ENCODE measurements around the gene TBPL2. TPM values are rescaled to one million over a fixed set of nuclear protein-coding genes. Genes with fewer than 3 reads are reported as not detected.
"Not testable (repeated sequence)": the region's sequence is repeated elsewhere in the genome, so short reads cannot be mapped to it uniquely, and the experiment has no call there.

Gene TBPL2
- total RNA-seq, 1 donor from 2014 or later = not detected

DNA sequence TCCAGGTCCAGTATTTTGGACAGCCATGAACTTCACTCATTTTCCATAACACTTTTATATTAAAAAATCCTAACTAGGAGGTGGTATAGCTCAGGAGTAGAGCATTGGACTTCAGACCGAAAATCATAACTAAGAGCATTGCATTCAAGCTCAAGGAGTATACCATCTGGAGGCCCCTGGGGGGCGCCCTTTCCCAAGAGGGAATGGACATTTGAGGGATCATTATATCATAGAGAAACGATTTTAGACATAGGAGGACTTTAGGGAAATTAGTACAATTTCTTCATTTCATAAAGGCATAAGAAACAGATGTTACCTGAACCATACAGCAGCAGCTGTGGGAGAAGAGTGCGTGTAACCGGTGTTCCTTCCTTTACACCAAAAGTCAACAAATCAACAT is 23.6 kb downstream of the TBPL2 start:
- intact Hi-C loops (cut with DNase I) = no loop called here
- no peak for ATAC-seq
- DNase-seq (ENCODE audit: missing footprints) = no peak

GRCh38 chr14:55414551-55414950 is 25.9 kb downstream of the TBPL2 start:
- no peak for ATAC-seq

DNA sequence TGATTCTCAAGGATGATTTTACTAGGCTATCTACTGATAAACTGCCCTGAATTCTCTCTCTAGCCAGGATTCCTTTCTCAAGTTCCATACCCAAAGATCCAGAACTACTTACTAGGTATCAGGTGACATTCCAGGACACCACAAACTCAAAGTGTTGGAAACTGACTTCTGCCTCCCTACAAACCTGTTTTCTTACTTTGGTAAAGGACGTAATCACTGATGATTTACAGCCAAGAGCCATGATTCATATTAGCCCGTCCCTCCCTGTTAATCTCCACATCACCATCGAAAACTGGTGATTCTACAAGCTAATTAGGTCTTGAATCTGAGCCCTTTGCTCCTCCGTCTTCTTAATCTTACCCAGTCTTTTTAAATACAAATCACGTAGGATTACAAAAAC is 27.7 kb downstream of the TBPL2 start:
- intact Hi-C loops (cut with DNase I) = loop anchor here (5.0 kb wide), 1 partner anchor 140 kb away; the partner anchor contains the start of gene FBXO34
- ATAC-seq = no peak
- no peak for DNase-seq (ENCODE audit: missing footprints)

More at GRCh38 chr14:55414551-55414950, 25.9 kb downstream of the TBPL2 start:
- intact Hi-C loops (cut with DNase I) = loop anchor here (5.0 kb wide), 1 partner anchor 142 kb away; the partner anchor contains the start of gene FBXO34
- no peak for DNase-seq (ENCODE audit: missing footprints)

GRCh38 chr14:55411426-55412389 is 28.7 kb downstream of the TBPL2 start, which contains the start of gene ATG14:
Gene ATG14, minus strand, starts transcription at chr14:55411830. Its CDS starts 8 bp downstream, at chr14:55411822.
- intact Hi-C loops (cut with DNase I) = loop anchor here (5.0 kb wide), 1 partner anchor 139 kb away; the partner anchor contains the start of gene FBXO34
- ATAC-seq (peak; percentile 99), DNase-seq (ENCODE audit: missing footprints) (peak; percentile 90)

- ATAC-seq (peak; percentile 3), DNase-seq (ENCODE audit: missing footprints) (no peak)
- intact Hi-C loops (cut with DNase I) = loop anchor here (5.0 kb wide), 1 partner anchor 139 kb away; the partner anchor contains the start of gene FBXO34
Measured at GRCh38 chr14:55410876-55411275, 29.5 kb downstream of the TBPL2 start.

DNA sequence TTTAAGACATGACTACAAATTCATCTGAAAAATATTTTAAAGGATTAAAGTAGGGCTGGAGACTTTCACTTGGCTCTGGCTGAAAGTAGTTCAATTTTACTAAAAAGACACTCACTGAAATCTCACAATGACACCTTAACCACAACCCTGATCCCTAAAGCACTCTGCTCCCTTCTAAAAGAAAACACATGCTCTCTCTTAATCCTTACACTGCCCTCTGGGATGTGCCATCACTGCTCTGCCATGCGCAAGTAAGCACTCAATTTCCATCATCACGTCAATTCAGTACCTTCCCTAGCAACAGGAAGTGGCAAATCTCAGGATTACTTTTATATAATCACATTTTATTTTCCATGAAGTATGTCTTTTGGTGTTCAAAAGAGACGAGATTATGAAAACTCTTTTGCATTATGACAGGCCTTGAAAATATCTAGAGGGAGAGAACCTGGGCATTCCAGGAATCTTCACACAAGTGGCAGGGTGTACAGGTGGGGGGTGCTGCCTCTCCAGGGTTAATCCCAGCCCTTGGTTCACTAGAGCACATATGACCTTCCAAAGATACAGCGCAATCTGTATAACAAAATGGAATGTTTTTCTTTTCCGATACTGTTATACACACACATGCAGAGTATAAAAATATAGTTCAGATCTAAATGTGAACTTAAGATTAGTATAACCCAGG is 36.1 kb downstream of the TBPL2 start:
- ATAC-seq = peak; percentile 42
- no peak for DNase-seq (ENCODE audit: missing footprints)
- intact Hi-C loops (cut with DNase I) = no loop called here

- intact Hi-C loops (cut with DNase I) = no loop called here
- no peak for DNase-seq (ENCODE audit: missing footprints)
- no peak for ATAC-seq
Measured at GRCh38 chr14:55401751-55402150, 38.7 kb downstream of the TBPL2 start.

GRCh38 chr14:55399852-55400251 is 40.6 kb downstream of the TBPL2 start:
- ATAC-seq (no peak), DNase-seq (ENCODE audit: missing footprints) (no peak)
- intact Hi-C loops (cut with DNase I) = no loop called here

DNA sequence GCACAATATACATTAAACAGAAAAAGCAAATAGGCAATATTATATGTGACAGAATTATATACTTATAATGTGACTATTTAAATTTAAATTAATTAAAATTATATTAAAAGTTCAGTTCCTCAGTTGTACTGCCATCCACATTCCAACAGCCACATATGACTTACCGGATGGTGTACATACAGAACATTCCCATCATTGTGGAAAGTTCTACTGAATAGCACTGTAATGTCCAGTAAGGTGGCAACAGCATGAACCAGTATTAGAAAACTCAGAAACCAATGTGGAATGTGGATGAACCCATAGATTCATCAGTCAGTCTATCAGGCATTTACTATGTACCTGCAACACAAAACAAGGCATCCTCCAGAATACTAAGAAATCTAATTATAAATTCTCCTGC is 41.2 kb downstream of the TBPL2 start:
- DNase-seq (ENCODE audit: missing footprints) (no peak), ATAC-seq (no peak)
- intact Hi-C loops (cut with DNase I) = no loop called here

DNA sequence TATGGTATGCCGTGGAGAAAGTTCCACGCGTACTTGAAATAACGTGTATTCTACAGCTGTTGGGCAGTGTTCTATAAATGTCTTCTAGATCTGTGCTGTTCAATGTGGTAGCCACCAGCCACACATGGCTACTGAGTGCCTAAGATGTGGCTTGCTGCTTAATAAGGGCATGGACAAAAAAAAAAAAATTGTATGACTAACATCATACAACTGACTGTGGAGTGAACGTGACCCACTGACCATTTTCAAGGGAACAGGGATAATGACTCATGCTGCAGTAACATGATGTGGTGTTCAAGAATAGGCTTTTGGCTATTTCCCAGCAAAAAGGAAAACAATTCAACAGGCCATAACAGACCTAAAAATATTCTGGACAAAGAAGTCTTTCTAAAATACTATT is 41.7 kb downstream of the TBPL2 start:
- ATAC-seq (peak; percentile 63), DNase-seq (ENCODE audit: missing footprints) (no peak)
- intact Hi-C loops (cut with DNase I) = no loop called here

DNA sequence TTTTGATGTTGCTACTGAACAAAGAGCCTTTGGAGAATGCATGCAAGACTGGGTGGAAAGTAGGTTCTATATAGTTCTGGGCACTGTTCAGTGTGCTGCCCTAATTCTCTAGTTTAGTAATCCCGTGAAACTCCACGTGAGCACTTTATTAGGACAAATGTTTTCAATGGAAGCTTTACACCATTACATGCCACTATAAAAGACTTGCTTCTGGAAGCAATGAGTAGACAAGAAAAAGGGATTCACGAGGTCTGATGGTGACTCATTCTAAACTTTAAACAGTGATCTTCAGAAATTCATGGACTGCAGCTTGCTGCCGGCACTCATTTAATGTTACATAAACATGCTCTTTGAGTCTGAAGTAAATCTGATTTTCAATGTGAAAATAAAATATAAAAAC is 51.1 kb downstream of the TBPL2 start:
- DNase-seq (ENCODE audit: missing footprints) = no peak
- ATAC-seq = no peak
- intact Hi-C loops (cut with DNase I) = no loop called here

DNA sequence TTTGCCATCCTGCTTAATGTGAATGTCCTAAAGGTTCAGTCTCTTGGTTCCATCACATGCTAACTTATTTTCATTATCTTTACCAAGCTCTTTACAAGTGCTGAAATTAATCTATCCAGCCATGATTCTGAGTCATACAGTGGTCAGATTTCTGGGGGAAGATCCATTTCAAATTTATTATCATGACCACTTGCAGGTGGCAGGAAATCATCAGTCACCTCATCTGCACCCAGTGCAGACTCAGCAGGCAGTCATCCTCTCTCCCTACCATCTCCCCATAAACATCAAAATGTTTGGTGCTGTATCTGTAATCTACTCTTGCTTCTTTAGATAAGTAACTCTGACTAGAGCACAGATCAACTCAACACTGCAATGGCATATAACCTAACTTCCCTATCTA is 52.3 kb downstream of the TBPL2 start:
- intact Hi-C loops (cut with DNase I) = no loop called here
- DNase-seq (ENCODE audit: missing footprints) (no peak), ATAC-seq (no peak)

DNA sequence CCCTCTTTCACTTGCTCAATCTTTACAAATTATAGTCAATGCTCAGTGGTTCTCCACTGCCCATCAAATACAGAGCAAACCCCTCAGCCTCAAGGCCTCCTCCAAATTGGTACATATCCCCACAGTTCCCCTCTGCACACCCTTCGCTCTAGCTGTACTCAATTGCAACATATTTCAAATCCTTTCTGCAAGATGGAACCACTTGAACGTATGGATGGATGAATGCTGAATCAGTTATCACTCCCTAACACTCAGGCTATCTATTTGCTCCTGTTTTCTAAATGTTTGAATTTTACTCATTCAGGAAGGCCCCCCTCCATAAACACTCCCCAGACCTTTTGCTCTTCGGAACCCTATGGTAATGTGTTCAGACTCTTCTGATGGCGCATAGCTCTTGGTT is 53.3 kb downstream of the TBPL2 start:
- DNase-seq (ENCODE audit: missing footprints) (no peak), ATAC-seq (no peak)
- intact Hi-C loops (cut with DNase I) = no loop called here

DNA sequence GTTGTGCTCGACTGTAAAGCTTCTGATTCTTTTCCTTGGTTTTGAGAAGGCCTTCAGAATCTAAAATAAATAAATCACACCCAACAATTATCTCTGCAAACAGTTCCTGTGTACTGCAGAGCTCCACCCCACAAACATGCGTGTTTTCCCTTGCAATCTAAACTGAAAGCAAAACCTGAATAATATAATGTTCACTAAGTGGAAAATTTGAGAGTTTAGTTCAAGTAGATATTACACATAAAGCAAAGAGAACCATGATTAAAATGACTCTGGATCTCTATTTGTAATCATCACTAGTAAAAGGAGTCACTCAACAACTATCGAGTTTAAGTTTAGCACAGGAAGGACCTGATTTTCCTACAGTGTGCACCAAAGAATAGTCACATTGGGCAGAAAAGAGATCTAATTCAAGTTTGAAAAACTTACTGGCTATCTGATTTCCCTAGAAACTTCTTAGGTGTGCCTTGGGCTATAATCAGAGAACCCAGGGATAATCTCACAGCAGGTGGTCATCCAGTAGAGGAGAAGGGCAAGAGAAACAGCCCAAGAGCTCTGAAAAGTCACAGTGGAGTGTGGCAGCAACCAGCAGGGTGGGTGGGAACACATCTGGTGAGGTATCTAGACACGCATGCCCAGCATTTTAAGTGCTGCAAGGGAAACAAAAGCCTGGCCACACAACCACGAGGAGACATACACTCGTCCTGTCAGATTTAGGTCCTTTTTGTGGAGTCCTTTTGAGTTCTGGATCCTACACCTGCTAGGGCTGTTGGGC is 54.2 kb downstream of the TBPL2 start:
- DNase-seq (ENCODE audit: missing footprints) (no peak), ATAC-seq (no peak)
- intact Hi-C loops (cut with DNase I) = no loop called here

GRCh38 chr14:55384536-55384935 is 55.9 kb downstream of the TBPL2 start:
- intact Hi-C loops (cut with DNase I) = no loop called here
- no peak for ATAC-seq
- DNase-seq (ENCODE audit: missing footprints) = no peak

GRCh38 chr14:55383541-55384140 is 56.8 kb downstream of the TBPL2 start:
- ATAC-seq (peak; percentile 66), DNase-seq (ENCODE audit: missing footprints) (no peak)
- intact Hi-C loops (cut with DNase I) = no loop called here

- DNase-seq (ENCODE audit: missing footprints); intact Hi-C loops (cut with DNase I): not testable (repeated sequence)
- ATAC-seq = peak; percentile 66
Measured at GRCh38 chr14:55383056-55383466, 57.4 kb downstream of the TBPL2 start.

GRCh38 chr14:55382483-55382882 is 57.9 kb downstream of the TBPL2 start:
- DNase-seq (ENCODE audit: missing footprints) (no peak), ATAC-seq (no peak)
- intact Hi-C loops (cut with DNase I) = no loop called here
